HCEC 1CT (cell line): Measurements from ENCODE around the gene PARD3B.
"Not testable (repeated sequence)": the region's sequence is repeated elsewhere in the genome, so short reads cannot be mapped to it uniquely, and the experiment has no call there.

Source experiments
- DNase-seq: peaks from one replicate; pipeline ENCODE4 v3.0.0-alpha.2; 2017

Gene PARD3B

DNA sequence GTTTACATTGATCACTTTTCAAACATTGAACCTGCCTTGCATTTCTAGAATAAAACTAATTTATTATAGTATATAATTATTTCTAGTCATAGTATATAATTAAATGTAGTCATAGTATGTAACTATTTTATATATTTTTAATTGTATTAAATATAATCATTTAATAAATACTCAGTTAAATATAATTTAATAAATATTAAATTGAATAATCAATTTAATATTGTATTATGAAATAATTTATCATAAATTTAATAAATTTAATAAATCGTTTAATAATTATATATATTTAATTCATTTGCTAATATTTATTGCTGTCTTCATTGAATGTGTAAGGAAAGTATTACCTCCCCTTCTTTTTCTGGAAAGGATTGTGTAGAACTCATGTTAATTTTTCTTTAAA is 911.4 kb downstream of the PARD3B start:
- no peak for DNase-seq

DNA sequence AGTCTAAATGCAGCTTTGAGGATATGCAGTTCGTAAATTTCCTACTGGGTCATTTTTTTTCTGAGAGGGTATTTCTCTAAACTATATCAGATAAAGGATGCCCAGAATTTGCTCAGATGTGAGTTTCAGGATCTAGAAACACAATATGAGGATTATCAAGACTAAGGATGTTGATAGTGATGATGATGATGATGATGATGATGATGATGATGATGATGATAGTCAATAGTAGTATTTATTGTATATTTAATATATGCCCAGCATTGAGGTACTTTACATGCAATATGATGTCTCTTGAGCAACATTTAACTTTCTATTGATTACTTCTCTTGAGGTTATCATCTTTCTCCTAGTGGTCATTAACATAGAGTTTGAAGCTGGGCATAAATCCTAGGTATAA is 914.9 kb downstream of the PARD3B start:
- no peak for DNase-seq

GRCh38 chr2:205461169-205461568 is 915.9 kb downstream of the PARD3B start:
- no peak for DNase-seq

GRCh38 chr2:205461678-205462665 is 916.7 kb downstream of the PARD3B start:
- no peak for DNase-seq

- no peak for DNase-seq
Observed at GRCh38 chr2:205462681-205463345, 917.5 kb downstream of the PARD3B start.

GRCh38 chr2:205463466-205464025 is 918.3 kb downstream of the PARD3B start:
- DNase-seq: no peak

- DNase-seq: no peak
Observed at GRCh38 chr2:205464681-205465080, 919.4 kb downstream of the PARD3B start.

GRCh38 chr2:205465791-205466190 is 920.5 kb downstream of the PARD3B start:
- DNase-seq: no peak

DNA sequence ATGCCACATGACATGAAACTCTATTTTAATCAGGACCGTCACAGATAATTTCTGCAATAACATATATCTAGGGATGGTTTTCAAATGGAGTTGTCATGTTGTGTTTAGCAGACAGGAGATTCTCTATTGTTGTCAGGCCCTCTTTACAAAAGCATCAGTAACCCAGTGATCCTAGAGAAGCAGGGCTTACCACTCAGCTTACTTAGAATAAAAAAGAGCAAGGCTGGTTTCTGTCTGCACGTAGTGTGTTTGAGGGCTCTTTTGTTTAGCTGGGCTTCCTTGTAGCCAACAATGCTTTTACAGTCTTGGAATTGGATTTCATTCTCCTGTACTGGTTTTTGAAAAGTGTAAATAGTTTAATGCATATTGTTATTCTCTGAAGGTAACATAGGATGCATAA is 926.5 kb downstream of the PARD3B start:
- DNase-seq: no peak

GRCh38 chr2:205473791-205474190 is 928.5 kb downstream of the PARD3B start:
- no peak for DNase-seq

DNA sequence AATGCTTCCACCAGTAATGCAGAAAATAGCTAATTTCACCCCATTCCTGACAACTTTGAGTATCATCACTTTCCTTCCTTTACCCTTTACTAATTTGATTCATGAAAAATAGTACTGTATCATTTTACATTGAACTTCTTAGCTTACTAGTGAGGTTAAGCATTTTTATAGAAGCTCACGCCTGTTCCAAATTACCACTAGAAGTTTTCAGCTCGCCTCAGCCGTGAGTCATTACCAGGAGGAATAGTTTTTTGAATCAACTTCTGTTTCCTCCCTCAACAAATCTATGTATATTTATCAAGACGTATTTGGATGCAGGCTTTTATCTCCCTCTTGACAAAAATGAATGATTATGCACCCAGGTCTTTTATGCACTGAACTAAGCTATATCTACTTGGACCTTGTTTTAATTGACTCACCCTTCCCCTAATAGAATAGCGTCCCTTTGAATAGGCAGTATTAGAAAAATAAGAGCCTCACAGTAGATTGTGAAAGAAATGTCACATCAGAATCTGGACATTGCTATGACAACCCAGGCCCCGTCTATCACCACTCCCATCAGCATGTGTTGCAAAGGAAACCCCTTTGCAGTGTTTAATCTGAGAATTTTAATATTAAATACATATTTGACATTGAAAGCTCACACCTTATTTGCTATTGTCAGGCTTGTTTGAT is 929.6 kb downstream of the PARD3B start:
- peak; percentile 34 for DNase-seq

DNA sequence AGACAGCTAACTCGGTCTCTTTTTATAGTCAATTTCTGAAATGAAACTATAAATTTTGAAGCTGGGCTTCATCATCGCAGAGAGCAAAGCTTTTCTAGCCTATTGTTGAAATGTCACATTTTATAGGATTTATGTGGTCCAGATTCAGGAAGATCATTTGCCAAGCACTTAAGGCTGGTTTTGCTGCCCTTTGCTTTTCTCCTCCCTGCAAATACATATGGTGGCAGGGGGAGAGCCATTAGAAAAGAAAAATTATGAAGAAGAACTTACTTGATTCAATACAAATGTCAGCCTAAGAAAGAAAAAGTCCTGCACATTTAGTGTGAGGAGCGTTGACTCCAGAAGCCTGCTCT is 930.1 kb downstream of the PARD3B start:
- no peak for DNase-seq

DNA sequence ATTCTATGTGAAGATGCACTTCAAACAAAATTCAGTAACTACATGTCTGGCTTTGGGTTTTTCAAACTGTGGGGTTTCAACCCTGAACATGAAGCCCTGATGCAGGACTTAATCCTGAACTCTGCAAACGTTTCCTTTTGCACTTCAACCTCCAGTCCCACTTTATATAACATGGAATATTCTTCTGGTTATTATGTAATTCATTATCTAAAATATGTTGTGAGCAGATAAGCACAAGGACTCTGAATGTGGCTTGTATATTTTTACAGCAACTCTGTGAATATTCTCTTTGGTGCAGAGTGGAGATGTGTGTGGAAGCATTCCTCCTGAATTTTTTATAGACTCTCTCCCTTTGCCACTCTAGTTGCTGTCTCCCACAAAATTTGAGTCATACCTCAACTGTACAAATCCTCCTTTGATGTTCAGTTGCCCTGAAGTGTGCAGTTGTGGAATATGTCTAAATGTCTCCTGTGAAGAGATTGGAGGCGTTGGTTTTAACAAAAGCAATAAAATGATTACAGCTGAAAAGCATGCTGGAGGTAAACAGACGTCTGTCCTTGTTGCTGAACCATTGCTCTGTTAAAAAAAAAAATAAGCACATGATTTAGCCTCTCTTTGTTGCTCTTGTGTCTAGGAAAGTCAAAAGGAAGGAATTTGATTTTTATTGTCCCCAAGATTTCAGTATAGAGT is 931.9 kb downstream of the PARD3B start:
- no peak for DNase-seq

DNA sequence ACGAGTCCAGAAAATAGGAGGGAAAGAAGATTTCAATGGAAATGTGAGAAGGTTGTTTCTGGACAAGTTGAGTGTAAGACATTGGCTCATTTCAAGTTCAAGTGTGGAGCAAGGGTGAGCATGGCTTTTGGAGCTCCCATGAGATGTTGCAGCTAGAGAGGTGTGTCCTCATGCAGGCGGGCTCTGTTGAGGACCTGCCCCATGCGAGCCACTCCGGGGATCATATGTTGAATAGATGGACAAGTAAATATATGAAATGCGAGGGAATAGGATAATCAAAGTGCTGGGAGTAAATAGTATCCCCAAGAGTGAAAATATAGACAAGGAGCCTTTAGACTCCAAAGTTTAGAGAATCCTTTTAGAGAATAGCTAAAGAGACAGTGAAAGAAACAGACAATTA is 936.6 kb downstream of the PARD3B start:
- DNase-seq: no peak

GRCh38 chr2:205482399-205483081 is 937.3 kb downstream of the PARD3B start:
- DNase-seq: no peak

GRCh38 chr2:205483095-205483494 is 937.8 kb downstream of the PARD3B start:
- DNase-seq: no peak

DNA sequence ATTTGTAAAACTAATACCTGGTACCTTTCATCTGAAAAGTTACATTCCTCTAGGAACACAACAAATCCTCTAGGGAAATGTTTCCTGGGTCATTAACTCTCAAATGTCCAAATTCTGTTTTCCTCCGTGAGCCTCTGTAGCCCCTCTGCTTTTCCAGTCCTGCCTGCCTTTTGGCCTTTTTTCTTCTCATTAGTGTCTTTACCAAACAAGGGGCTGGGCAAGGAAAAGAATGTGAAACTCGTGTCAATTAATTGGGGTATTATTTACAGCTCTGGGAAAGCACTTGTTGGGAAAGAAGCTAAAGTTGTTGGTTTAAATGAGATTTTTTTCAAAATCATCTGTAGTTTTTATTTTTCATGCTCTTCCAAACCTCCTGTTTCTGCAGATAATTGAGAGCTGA is 938.9 kb downstream of the PARD3B start:
- DNase-seq: no peak

GRCh38 chr2:205484764-205485163 is 939.5 kb downstream of the PARD3B start:
- no peak for DNase-seq

GRCh38 chr2:205493528-205493927 is 948.3 kb downstream of the PARD3B start:
- not testable (repeated sequence) for DNase-seq

GRCh38 chr2:205494537-205495235 is 949.4 kb downstream of the PARD3B start:
- DNase-seq: no peak

- no peak for DNase-seq
Observed at GRCh38 chr2:205495819-205496218, 950.5 kb downstream of the PARD3B start.
